Glomerular visceral epithelial cell (primary cell): Measurements from ENCODE around the gene ZBTB12.

Experiments
- DNase-seq: peaks from one replicate; pipeline ENCODE4 v3.0.0-alpha.2; 2016; ENCODE audit errors: extremely low spot score

ZBTB12 gene

DNA sequence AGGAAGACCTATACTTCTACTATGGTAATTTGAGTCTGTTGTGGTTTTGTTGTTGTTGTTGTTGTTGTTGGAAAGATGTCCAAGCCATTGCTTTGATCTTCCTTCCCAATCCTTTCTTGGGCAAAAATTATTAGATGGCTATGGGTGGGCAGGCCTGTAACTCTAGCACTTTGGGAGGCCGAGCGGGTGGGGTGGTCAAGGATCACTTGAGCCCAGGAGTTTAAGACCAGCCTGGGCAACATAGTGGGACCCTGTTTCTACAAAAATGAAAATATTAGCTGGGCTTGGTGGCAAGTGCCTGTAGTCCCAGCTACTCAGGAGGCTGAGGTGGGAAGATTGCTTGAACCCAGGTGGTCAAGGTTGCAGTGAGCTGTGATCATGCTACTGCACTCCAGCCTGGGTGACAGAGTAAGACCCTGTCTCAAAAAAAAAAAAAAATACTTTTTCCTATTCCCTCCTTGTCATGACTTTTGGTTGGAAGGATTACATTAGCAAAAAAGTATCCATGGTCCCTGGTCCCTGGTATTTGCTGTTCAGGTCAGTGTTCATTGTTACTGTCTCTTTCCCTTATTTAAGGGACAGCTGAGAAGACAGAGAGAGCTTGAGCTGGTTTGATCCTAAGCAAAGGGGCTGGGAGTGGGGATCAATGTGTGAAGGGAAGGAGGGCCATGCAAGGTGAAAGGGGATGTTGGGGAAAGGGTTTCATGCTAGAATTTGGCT lies 51.0 kb downstream of the ZBTB12 start:
- no peak for DNase-seq
